ENCODE measurements around the gene SPON1. TPM values are rescaled to one million over a fixed set of nuclear protein-coding genes. Genes with fewer than 3 reads are reported as not detected.

The SPON1 gene
- total and polyA plus RNA-seq, 2 donors (not counting 1 experiment from before 2014, with no cell fraction given) = 0.30 TPM; not detected in 1

DNA sequence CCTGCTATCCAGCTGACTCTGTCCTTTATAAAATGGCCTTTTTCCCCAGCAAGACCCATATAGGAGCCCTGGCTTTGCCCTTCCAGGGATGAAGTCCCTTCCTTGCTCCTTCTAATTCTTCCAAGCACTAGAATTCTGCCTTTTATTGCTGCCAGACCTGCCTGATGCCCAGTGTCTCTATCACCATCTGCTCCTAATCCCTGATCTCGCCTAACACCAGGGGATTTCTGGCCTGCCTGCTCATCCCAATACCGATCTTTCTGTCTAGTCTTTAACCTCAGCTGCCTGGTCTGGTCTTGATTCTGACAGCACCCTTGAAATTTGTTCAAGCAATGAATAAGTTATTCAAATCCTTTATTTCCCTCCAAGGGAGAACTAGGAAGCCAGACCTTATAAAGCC, 150.2 kb downstream of the SPON1 start:
- Histone ChIP-seq H3K4me2 (replicated peaks; ENCODE audit: low read depth, low read length, poor library complexity, severe bottlenecking) (no peak overlapping the region), H3K4me3 (ENCODE audit: control extremely low read depth in 1 of 5, extremely low read depth in 1 of 5, insufficient read depth in 1 of 5, low read depth in 2 of 5, low read length in 4 of 5) (no peak overlapping the region), H3K36me3 (replicated peaks in 1 of 2; ENCODE audit: control extremely low read depth in 1 of 2, control insufficient read depth in 1 of 2, extremely low read depth in 1 of 2, insufficient read depth in 2 of 2, low read length in 1 of 2) (no peaks in the 10 kb centered on the region), H3K4me1 (ENCODE audit: control insufficient read depth in 2 of 2, insufficient read depth in 2 of 2, low read length in 2 of 2) (no peaks in the 10 kb centered on the region), H3K27ac (ENCODE audit: low read length in 2 of 2) (no peak overlapping the region), H3K9ac (ENCODE audit: low read length) (no peak overlapping the region), H3K9me3 (ENCODE audit: control extremely low read depth in 1 of 3, control insufficient read depth in 2 of 3, insufficient read depth in 1 of 3, low read length in 2 of 3) (no peaks in the 10 kb centered on the region), H3K27me3 (replicated peaks in 1 of 4; ENCODE audit: control extremely low read depth in 1 of 4, control insufficient read depth in 3 of 4, insufficient read depth in 4 of 4, low read length in 3 of 4) (peaks cover 0 to 2% (median 0%) of the 10 kb centered on the region in 4 experiments), H4K20me1 (ENCODE audit: control insufficient read depth, insufficient read depth, low read length, poor library complexity, severe bottlenecking) (no peaks in the 10 kb centered on the region), H3K79me2 (ENCODE audit: control insufficient read depth, insufficient read depth, low read length) (no peaks in the 10 kb centered on the region), H2AFZ (ENCODE audit: insufficient read depth, low read depth, low read length, poor library complexity, severe bottlenecking) (no peak overlapping the region)
- ChIA-PET CTCF (no interaction called here), POLR2A (no interaction called here)
- H3K27me3 Mint-ChIP-seq = peaks cover 3% of the 10 kb centered on the region
- no peak overlapping the region for H3K4me3 Mint-ChIP-seq
- ATAC-seq (ENCODE audit: low read depth) (no peak), DNase-seq (no peak)
- 95% methylated on average over 2 of the region's 2 CpGs for WGBS (ENCODE audit: insufficient coverage)
- H3K27ac Mint-ChIP-seq = no peak overlapping the region
- H3K4me1 Mint-ChIP-seq = no peaks in the 10 kb centered on the region
- intact Hi-C loops (cut with micrococcal nuclease) = no loop called here
- H3K9me3 Mint-ChIP-seq (ENCODE audit: insufficient read depth) = no peaks in the 10 kb centered on the region
- TF ChIP-seq EZH2 (IDR thresholded peaks at IDR 0.05; ENCODE audit: borderline replicate concordance, insufficient read depth, low read depth, low read length, poor library complexity, severe bottlenecking) (no peak), CTCF (IDR thresholded peaks at IDR 0.05) (no peak)

- Histone ChIP-seq H3K4me3 (ENCODE audit: control extremely low read depth in 1 of 5, extremely low read depth in 1 of 5, insufficient read depth in 1 of 5, low read depth in 2 of 5, low read length in 4 of 5) (no peak overlapping the region), H4K20me1 (ENCODE audit: control insufficient read depth, insufficient read depth, low read length, poor library complexity, severe bottlenecking) (no peaks in the 10 kb centered on the region), H3K9me3 (ENCODE audit: control extremely low read depth in 1 of 3, control insufficient read depth in 2 of 3, insufficient read depth in 1 of 3, low read length in 2 of 3) (no peaks in the 10 kb centered on the region), H3K4me2 (replicated peaks; ENCODE audit: low read depth, low read length, poor library complexity, severe bottlenecking) (no peak overlapping the region), H3K79me2 (ENCODE audit: control insufficient read depth, insufficient read depth, low read length) (no peaks in the 10 kb centered on the region), H2AFZ (ENCODE audit: insufficient read depth, low read depth, low read length, poor library complexity, severe bottlenecking) (no peak overlapping the region), H3K27me3 (replicated peaks in 1 of 4; ENCODE audit: control extremely low read depth in 1 of 4, control insufficient read depth in 3 of 4, insufficient read depth in 4 of 4, low read length in 3 of 4) (peaks cover 0 to 2% (median 0%) of the 10 kb centered on the region in 4 experiments), H3K9ac (ENCODE audit: low read length) (no peak overlapping the region), H3K36me3 (replicated peaks in 1 of 2; ENCODE audit: control extremely low read depth in 1 of 2, control insufficient read depth in 1 of 2, extremely low read depth in 1 of 2, insufficient read depth in 2 of 2, low read length in 1 of 2) (no peaks in the 10 kb centered on the region), H3K4me1 (ENCODE audit: control insufficient read depth in 2 of 2, insufficient read depth in 2 of 2, low read length in 2 of 2) (no peaks in the 10 kb centered on the region), H3K27ac (ENCODE audit: low read length in 2 of 2) (no peak overlapping the region)
- Mint-ChIP-seq H3K27me3 (peaks cover 3% of the 10 kb centered on the region), H3K4me1 (no peaks in the 10 kb centered on the region), H3K9me3 (ENCODE audit: insufficient read depth) (no peaks in the 10 kb centered on the region), H3K4me3 (no peak overlapping the region), H3K27ac (no peak overlapping the region)
- ChIA-PET POLR2A (interaction anchor here (0.6 kb wide), 1 partner anchor 24 kb away, joined by 3 read pairs; no protein-coding TSS in a partner anchor), CTCF (no interaction called here)
- DNase-seq = no peak
- no peak for TF ChIP-seq EZH2 (IDR thresholded peaks at IDR 0.05; ENCODE audit: borderline replicate concordance, insufficient read depth, low read depth, low read length, poor library complexity, severe bottlenecking)
- TF ChIP-seq CTCF (IDR thresholded peaks at IDR 0.05) = no peak
- intact Hi-C loops (cut with micrococcal nuclease) = no loop called here
- 83% methylated on average over 1 of the region's 1 CpG for WGBS (ENCODE audit: insufficient coverage)
- ATAC-seq (ENCODE audit: low read depth) = no peak
Observed at GRCh38 chr11:14114269-14114668, 151.7 kb downstream of the SPON1 start.

Data from B cell (primary cell).